Mesenchymal stem cell (in vitro differentiated cells and primary cell): ENCODE results near the gene TPGS1.

Experiments
- DNase-seq: peaks from one replicate; pipeline ENCODE4 v3.0.0-alpha.2; 2013
- H2AFZ ChIP-seq: one replicate; pipeline ENCODE4 v1.6.1; 2013; ENCODE audit warnings: low read depth, mild to moderate bottlenecking, control low read depth, inconsistent platforms, low read length, moderate library complexity
- H2AK5ac ChIP-seq: 2 replicates; pipeline ENCODE4 v1.6.1; 2013; ENCODE audit warnings: low read length, moderate library complexity, mild to moderate bottlenecking, inconsistent platforms; ENCODE audit not compliant: severe bottlenecking
- H2BK120ac ChIP-seq: one replicate; pipeline ENCODE4 v1.6.1; 2013; ENCODE audit warnings: low read depth, mild to moderate bottlenecking, inconsistent platforms, low read length, moderate library complexity
- H2BK12ac ChIP-seq, 2 experiments: one replicate each; pipeline ENCODE4 v1.6.1; 2013; ENCODE audit warnings: inconsistent platforms in 2 of 2, low read length in 2 of 2, mild to moderate bottlenecking in 2 of 2, moderate library complexity in 2 of 2, control low read depth in 1 of 2
- H2BK15ac ChIP-seq: one replicate; pipeline ENCODE4 v1.6.1; 2013; ENCODE audit warnings: mild to moderate bottlenecking, low read depth, inconsistent platforms; ENCODE audit not compliant: poor library complexity, severe bottlenecking
- H2BK5ac ChIP-seq: 2 replicates; pipeline ENCODE4 v1.6.1; 2013; ENCODE audit warnings: low read depth, mild to moderate bottlenecking, low read length, control low read depth, inconsistent platforms; ENCODE audit not compliant: poor library complexity, severe bottlenecking
- H3K14ac ChIP-seq, 2 experiments: one replicate each; pipeline ENCODE4 v1.6.1; 2013; ENCODE audit warnings: inconsistent platforms in 2 of 2, low read length in 2 of 2, control low read depth in 1 of 2, mild to moderate bottlenecking in 1 of 2, moderate library complexity in 1 of 2
- H3K18ac ChIP-seq, 2 experiments: one replicate each; pipeline ENCODE4 v1.6.1; 2013; ENCODE audit warnings: inconsistent platforms in 2 of 2, low read length in 2 of 2, control low read depth in 1 of 2, low read depth in 1 of 2, mild to moderate bottlenecking in 1 of 2
- H3K23ac ChIP-seq, 2 experiments: one replicate each; pipeline ENCODE4 v1.6.1; 2013; ENCODE audit warnings: inconsistent platforms in 2 of 2, low read length in 2 of 2, mild to moderate bottlenecking in 2 of 2, moderate library complexity in 2 of 2, control low read depth in 1 of 2
- H3K27ac ChIP-seq: 2 replicates; pipeline ENCODE4 v1.5.1; 2013; ENCODE audit warnings: mild to moderate bottlenecking, moderate library complexity, low read length, control low read depth, inconsistent platforms; ENCODE audit not compliant: poor library complexity, severe bottlenecking
- H3K27me3 ChIP-seq, 2 experiments: 2 replicates each; pipeline versions ENCODE4 v1.6.1 to v1.7.0; 2013; ENCODE audit warnings: low read length in 2 of 2, mild to moderate bottlenecking in 2 of 2, moderate library complexity in 2 of 2, control low read depth in 1 of 2, inconsistent platforms in 1 of 2; ENCODE audit not compliant: control insufficient read depth in 1 of 2, insufficient read depth in 1 of 2
- H3K36me3 ChIP-seq, 2 experiments: 2 replicates each; pipeline versions ENCODE4 v1.6.1 to v1.7.0; 2013; ENCODE audit warnings: low read length in 2 of 2, control low read depth in 1 of 2, inconsistent platforms in 1 of 2, low read depth in 1 of 2, mild to moderate bottlenecking in 1 of 2; ENCODE audit not compliant: insufficient read depth in 2 of 2, control insufficient read depth in 1 of 2
- H3K4ac ChIP-seq, 2 experiments: one replicate each; pipeline ENCODE4 v1.6.1; 2013; ENCODE audit warnings: inconsistent platforms in 2 of 2, low read length in 2 of 2, mild to moderate bottlenecking in 2 of 2, moderate library complexity in 2 of 2, control low read depth in 1 of 2, low read depth in 1 of 2
- H3K4me1 ChIP-seq: 2 replicates; pipeline ENCODE4 v1.6.1; 2013; ENCODE audit warnings: low read depth, low read length, control low read depth; ENCODE audit not compliant: control insufficient read depth, insufficient read depth
- H3K4me2 ChIP-seq: 2 replicates; pipeline ENCODE4 v1.6.1; 2013; ENCODE audit warnings: low read length, mild to moderate bottlenecking, inconsistent platforms; ENCODE audit not compliant: poor library complexity, severe bottlenecking
- H3K4me3 ChIP-seq, 2 experiments: 2 replicates each; pipeline versions ENCODE4 v1.5.1 to v1.7.0; 2013; ENCODE audit warnings: low read length in 2 of 2, mild to moderate bottlenecking in 2 of 2, control low read depth in 1 of 2, low read depth in 1 of 2; ENCODE audit not compliant: insufficient read depth in 1 of 2
- H3K79me1 ChIP-seq: replicated peaks from 2 replicates; pipeline ENCODE4 v1.6.1; 2013; ENCODE audit warnings: mild to moderate bottlenecking, control low read depth, low read length, inconsistent platforms; ENCODE audit not compliant: poor library complexity, severe bottlenecking
- H3K9ac ChIP-seq: 2 replicates; pipeline ENCODE4 v1.7.0; 2013; ENCODE audit warnings: mild to moderate bottlenecking, low read length, moderate library complexity
- H3K9me3 ChIP-seq: 2 replicates; pipeline ENCODE4 v1.7.0; 2013; ENCODE audit warnings: mild to moderate bottlenecking, low read length; ENCODE audit not compliant: control insufficient read depth
- H4K8ac ChIP-seq: one replicate; pipeline ENCODE4 v1.6.1; 2013; ENCODE audit warnings: inconsistent platforms, mild to moderate bottlenecking, low read length, moderate library complexity
- H4K91ac ChIP-seq: one replicate; pipeline ENCODE4 v1.6.1; 2013; ENCODE audit warnings: mild to moderate bottlenecking, low read length, inconsistent platforms
- WGBS: methylation state at CpG from one replicate; pipeline ENCODE4 v1.1.7; 2013; ENCODE audit warnings: mixed read lengths; 5-methylcytosine and 5-hydroxymethylcytosine counted together

Gene TPGS1

DNA sequence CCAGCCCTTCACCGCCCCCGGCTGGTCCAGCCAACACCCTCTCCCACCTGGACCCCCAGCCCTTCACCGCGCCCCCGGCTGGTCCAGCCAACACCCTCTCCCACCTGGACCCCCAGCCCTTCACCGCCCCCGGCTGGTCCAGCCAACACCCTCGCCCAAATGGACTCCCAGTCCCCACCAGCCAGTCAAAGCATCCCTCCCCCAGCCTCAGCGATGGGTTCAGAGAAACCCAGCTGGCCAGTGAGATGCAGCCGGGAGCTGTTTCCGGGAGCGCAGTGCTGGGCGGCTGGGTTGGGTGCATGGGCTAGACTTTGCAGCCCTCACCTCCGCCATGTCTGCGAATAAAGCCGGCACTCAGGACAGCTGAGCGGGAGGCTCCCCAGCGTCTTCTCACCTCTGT is 17.7 kb downstream of the TPGS1 start:
- Histone ChIP-seq H3K14ac (peak overlapping the region in 1 of 2 experiments; percentile 51), H4K91ac (no peak overlapping the region), H2AK5ac (no peak overlapping the region), H3K18ac (peak overlapping the region in 1 of 2 experiments; percentile 16), H3K4me2 (no peak overlapping the region), H3K27ac (no peak overlapping the region), H3K23ac (peak overlapping the region in 1 of 2 experiments; percentile 9), H3K79me1 (no peaks in the 10 kb centered on the region), H2BK15ac (peak overlapping the region; percentile 56), H3K27me3 (peaks cover 0 to 13% of the 10 kb centered on the region in 2 experiments), H3K4ac (peak overlapping the region in 1 of 2 experiments; percentile 37), H4K8ac (peak overlapping the region; percentile 8), H2BK5ac (no peak overlapping the region), H3K9me3 (no peaks in the 10 kb centered on the region), H3K36me3 (peaks cover 7 to 17% of the 10 kb centered on the region in 2 experiments), H3K9ac (no peak overlapping the region), H3K4me3 (no peak overlapping the region), H2AFZ (no peak overlapping the region), H2BK120ac (no peak overlapping the region), H2BK12ac (peak overlapping the region in 1 of 2 experiments; percentile 73), H3K4me1 (peaks cover 7% of the 10 kb centered on the region)
- 60% methylated on average over 14 of the region's 18 CpGs for WGBS
- no peak for DNase-seq

DNA sequence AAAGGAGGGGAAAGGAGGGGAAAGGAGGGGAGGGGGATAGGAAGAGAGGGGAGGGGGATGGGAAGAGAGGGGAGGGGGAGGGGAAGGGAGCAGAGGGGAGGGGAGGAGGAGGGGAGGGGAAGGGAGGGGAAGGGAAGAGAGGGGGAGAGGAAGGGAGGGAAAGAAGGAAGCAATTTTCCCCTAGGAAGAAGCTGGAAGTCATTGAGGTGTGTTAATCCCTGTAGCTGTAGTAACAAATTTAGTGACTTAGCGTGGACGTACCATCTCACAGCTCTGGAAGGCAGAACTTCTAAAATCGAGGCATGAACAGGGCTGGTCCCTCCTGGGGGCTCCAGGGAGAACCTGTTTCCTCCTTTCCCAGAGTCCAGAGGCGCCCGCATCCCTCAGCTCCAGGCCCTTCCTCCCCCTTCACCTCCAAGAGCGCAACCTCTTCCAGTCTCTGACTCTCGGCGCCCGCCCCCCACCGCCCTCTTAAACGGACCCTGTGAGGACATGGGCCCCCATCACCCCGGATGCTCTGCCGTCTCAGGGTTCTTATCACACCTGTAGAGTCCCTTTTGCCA is 18.6 kb downstream of the TPGS1 start:
- Histone ChIP-seq H3K4me2 (no peak overlapping the region), H3K9me3 (no peaks in the 10 kb centered on the region), H3K27ac (no peak overlapping the region), H3K9ac (no peak overlapping the region), H3K14ac (no peak overlapping the region), H2AFZ (no peak overlapping the region), H3K4me3 (no peak overlapping the region), H3K4ac (no peak overlapping the region), H2BK5ac (no peak overlapping the region), H3K79me1 (no peaks in the 10 kb centered on the region), H3K36me3 (peaks cover 3 to 10% of the 10 kb centered on the region in 2 experiments), H3K23ac (no peak overlapping the region), H2AK5ac (no peak overlapping the region), H2BK12ac (peak overlapping the region in 1 of 2 experiments; percentile 3), H3K18ac (peak overlapping the region in 1 of 2 experiments; percentile 3), H2BK15ac (no peak overlapping the region), H3K4me1 (peaks cover 12% of the 10 kb centered on the region), H3K27me3 (peaks cover 0 to 13% of the 10 kb centered on the region in 2 experiments), H4K91ac (no peak overlapping the region), H2BK120ac (no peak overlapping the region), H4K8ac (no peak overlapping the region)
- WGBS = 65% methylated on average over 13 of the region's 13 CpGs
- no peak for DNase-seq

DNA sequence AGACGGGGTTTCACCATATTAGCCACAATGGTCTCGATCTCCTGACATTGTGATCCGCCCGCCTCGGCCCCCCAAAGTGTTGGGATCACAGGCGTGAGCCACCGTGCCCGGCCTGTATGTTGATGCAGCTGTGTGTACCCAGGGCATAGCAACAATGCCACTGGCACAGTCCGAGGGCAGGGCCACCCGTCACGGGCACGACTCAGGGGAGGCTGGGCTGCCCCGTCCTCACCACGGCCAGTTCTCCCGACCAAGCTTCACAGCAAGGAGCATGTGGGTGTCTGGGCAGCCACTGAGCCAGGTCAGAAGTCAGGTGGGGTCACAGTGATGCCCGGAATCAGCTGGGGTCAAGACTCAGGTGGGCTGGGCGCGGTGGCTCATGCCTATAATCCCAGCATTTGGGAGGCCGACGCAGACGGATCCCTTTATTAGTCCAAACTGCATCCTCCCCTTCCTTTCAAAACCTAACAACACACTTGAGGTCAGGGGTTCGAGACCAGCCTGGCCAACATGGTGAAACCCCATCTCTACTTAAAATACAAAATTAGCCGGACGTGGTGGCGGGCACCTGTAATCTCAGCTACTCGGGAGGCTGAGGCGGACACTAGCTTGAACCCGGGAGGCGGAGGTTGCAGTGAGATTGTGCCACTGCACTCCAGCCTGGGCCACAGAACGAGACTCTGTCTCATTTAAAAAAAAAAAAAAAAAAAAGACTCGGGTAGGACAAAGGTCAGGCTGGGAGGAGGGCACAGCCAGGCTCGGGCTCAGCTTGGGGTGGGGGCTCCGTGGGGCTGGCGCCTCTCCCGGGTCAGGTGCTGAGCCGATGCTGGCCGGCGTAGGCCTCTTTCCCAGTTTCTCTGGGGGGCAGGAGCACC is 23.1 kb downstream of the TPGS1 start:
- DNase-seq = no peak
- H3K9ac ChIP-seq = peak overlapping the region; percentile 83
- H3K4me1 ChIP-seq = peaks cover 28% of the 10 kb centered on the region
- peaks cover 0 to 13% of the 10 kb centered on the region in 2 experiments for H3K36me3 ChIP-seq
- H2BK120ac ChIP-seq = no peak overlapping the region
- peak overlapping the region in 1 of 2 experiments; percentile 88 for H3K14ac ChIP-seq
- H2BK5ac ChIP-seq = no peak overlapping the region
- peak overlapping the region; percentile 55 for H4K91ac ChIP-seq
- peak overlapping the region; percentile 56 for H2AFZ ChIP-seq
- no peak overlapping the region for H2BK15ac ChIP-seq
- 73% methylated on average over 38 of the region's 38 CpGs for WGBS
- peak overlapping the region in 1 of 2 experiments; percentile 84 for H3K4ac ChIP-seq
- peaks cover 0 to 9% of the 10 kb centered on the region in 2 experiments for H3K27me3 ChIP-seq
- H3K27ac ChIP-seq = no peak overlapping the region
- peak overlapping the region; percentile 2 to 98 for H2BK12ac ChIP-seq
- H3K9me3 ChIP-seq = no peaks in the 10 kb centered on the region
- no peaks in the 10 kb centered on the region for H3K79me1 ChIP-seq
- peak overlapping the region; percentile 85 to 88 for H3K4me3 ChIP-seq
- peak overlapping the region; percentile 95 for H4K8ac ChIP-seq
- H3K18ac ChIP-seq = peak overlapping the region in 1 of 2 experiments; percentile 57
- H3K23ac ChIP-seq = peak overlapping the region in 1 of 2 experiments; percentile 89
- peak overlapping the region; percentile 83 for H3K4me2 ChIP-seq
- H2AK5ac ChIP-seq = no peak overlapping the region
